ENCODE results near the gene FAF1. TPM values are rescaled to one million over a fixed set of nuclear protein-coding genes. Genes with fewer than 3 reads are reported as not detected.

The FAF1 gene
- total RNA-seq, 4 donors from 2014 or later = 32.3 to 51.4 (median 36.1) TPM

GRCh38 chr1:50693829-50694228 is 266.2 kb downstream of the FAF1 start:
- DNase-seq (ENCODE audit: low spot score) (no peak), ATAC-seq (ENCODE audit: low FRiP score) (no peak)
- TF ChIP-seq CTCF (IDR thresholded peaks at IDR 0.05) = no peak

- ATAC-seq (ENCODE audit: low FRiP score) = no peak
- TF ChIP-seq CTCF (IDR thresholded peaks at IDR 0.05) = no peak
- no peak for DNase-seq (ENCODE audit: low spot score)
These were observed 275.9 kb downstream of the FAF1 start for GRCh38 chr1:50684185-50684584.

DNA sequence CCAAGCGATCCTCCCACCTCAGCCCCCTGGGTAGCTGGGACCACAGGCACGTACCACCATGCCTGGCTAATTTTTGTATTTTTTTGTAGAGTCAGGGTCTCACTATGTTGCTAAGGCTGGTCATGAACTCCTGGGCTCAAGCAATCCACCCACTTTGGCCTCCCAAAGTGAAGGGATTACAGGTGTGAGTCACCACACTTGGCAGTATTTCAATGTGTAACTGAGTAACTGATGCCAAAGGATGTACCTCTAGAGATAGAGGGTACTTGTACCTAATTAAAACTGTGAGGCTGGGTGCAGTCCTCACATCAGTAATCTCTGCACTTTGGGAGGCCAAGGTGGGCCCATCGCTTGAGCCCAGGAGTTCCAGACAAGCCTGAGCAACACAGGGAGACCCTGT is 278.1 kb downstream of the FAF1 start:
- DNase-seq (ENCODE audit: low spot score) = no peak
- TF ChIP-seq CTCF (IDR thresholded peaks at IDR 0.05) = no peak

DNA sequence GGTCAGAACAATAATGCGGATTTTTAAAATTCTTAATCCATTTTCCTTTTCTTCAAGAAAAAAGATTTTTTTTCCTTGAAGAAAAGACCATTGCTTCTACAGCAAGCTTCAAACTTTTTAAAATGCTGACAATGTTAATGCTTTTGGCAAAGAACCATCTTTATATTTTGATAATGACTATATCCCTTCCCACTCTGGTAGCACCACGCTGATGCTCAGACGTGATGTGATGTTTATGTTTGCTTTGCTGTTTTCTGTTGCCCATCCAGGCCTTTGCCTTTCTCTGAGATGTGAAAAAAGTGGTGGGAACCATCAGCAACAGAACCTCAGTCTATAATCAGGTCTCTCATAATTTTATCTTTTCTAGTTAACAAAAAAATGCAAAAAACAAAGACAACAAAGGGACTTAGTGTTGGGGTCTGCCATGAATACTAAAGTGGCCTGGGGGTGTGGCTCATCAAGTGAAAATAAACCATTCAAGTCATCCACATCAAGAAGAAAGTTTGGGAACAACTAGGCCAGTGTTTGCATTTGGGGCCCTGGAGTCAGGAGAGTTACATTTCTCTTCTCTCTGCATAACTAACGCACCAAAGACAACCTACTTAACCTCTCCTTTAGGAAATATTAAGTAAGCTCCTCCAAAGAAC is 292.2 kb downstream of the FAF1 start:
- ATAC-seq (ENCODE audit: low FRiP score) (no peak), DNase-seq (ENCODE audit: low spot score) (no peak)
- no peak for TF ChIP-seq CTCF (IDR thresholded peaks at IDR 0.05)

More for the DNA sequence above, 278.1 kb downstream of the FAF1 start:
- no peak for ATAC-seq (ENCODE audit: low FRiP score)

DNA sequence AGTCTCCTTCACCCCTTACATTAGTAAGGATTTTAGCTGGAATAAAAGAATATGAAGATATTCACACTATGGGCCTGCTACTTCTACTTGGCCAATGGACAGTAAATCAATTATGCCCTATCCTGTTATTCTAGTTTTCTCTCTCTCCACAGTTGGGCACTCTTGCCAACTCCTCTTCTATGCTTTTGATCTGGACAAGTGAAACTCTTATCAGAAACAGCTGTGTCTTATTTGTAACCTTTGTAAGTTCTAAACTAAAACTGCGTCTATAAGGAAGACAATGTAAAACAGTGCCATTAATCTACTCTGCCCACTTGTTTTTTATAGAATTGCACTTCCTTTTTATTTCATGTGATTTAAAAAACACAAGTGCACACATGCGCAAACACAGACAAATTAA is 292.8 kb downstream of the FAF1 start:
- TF ChIP-seq CTCF (IDR thresholded peaks at IDR 0.05) = no peak
- ATAC-seq (ENCODE audit: low FRiP score) = no peak
- DNase-seq (ENCODE audit: low spot score) = no peak

DNA sequence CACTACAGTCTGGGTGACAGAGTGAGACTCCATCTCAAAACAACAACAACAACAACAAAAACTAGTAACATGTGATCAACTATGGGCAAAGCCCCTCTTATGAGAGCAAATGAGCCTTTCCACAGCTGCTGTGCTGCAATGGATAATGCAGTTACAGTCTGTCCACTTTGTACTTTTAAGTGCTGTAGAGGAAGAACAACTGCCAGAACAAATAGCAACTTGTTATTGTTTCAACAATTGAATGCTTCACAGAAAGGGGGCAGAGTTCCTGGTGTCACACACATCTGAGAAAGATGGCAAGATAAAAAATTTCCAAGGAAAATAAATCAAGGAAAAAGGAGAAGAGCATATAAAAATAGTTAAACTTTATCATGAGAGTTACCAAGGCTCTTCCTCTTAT is 293.2 kb downstream of the FAF1 start:
- no peak for DNase-seq (ENCODE audit: low spot score)

More for the DNA sequence above, 293.2 kb downstream of the FAF1 start:
- no peak for TF ChIP-seq CTCF (IDR thresholded peaks at IDR 0.05)
- no peak for ATAC-seq (ENCODE audit: low FRiP score)
